GM21737 (cell line): ENCODE data around the gene CRP.
"Not testable (repeated sequence)": the region's sequence is repeated elsewhere in the genome, so short reads cannot be mapped to it uniquely, and the experiment has no call there.

ENCODE experiments used
- ATAC-seq: cut with Tn5 transposase; IDR thresholded peaks from one replicate; pipeline ENCODE4 v1.9.1; 2021; ENCODE audit warnings: mild to moderate bottlenecking, moderate library complexity; ENCODE audit not compliant: unreplicated experiment

CRP gene

GRCh38 chr1:159700312-159700711 is 14.1 kb downstream of the CRP start:
- no peak for ATAC-seq

GRCh38 chr1:159699653-159700052 is 14.7 kb downstream of the CRP start:
- no peak for ATAC-seq

- no peak for ATAC-seq
Measured at GRCh38 chr1:159699246-159699645, 15.1 kb downstream of the CRP start.

GRCh38 chr1:159687511-159687910 is 26.9 kb downstream of the CRP start:
- no peak for ATAC-seq

GRCh38 chr1:159686599-159687299 is 27.6 kb downstream of the CRP start:
- ATAC-seq, result no peak

- no peak for ATAC-seq
Measured at GRCh38 chr1:159678939-159679338, 35.5 kb downstream of the CRP start.

- no peak for ATAC-seq
Measured at GRCh38 chr1:159675046-159675445, 39.3 kb downstream of the CRP start.

GRCh38 chr1:159672390-159672789 is 42.0 kb downstream of the CRP start:
- ATAC-seq, result not testable (repeated sequence)

GRCh38 chr1:159669338-159669737 is 45.1 kb downstream of the CRP start:
- ATAC-seq, result no peak

GRCh38 chr1:159668739-159669138 is 45.6 kb downstream of the CRP start:
- ATAC-seq, result no peak

GRCh38 chr1:159664247-159664646 is 50.1 kb downstream of the CRP start:
- no peak for ATAC-seq

- no peak for ATAC-seq
Measured at GRCh38 chr1:159663552-159663951, 50.8 kb downstream of the CRP start.
